Measurements from ENCODE around the gene UGT2A3.
"Not testable (repeated sequence)": the region's sequence is repeated elsewhere in the genome, so short reads cannot be mapped to it uniquely, and the experiment has no call there.

DNA sequence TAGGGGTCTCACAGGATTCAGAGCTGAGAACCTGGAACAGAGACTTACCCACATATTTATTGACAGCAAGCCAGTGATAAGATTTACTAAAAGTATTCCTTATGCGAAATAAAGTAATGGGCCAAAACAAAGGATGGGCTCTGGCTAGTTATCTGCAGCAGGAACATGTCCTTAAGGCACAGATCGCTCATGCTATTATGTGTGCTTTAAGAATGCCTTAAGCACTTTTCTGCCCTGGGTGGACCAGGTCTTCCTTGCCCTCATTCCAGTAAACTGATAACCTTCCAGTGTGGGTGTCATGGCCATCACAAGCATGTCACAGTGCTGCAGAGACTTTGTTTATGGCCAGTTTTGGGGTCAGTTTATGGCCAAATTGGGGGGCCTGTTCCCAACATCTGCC lies 7.5 kb upstream of the UGT2A3 start:
- TF ChIP-seq POLR2A, POLR2AphosphoS5 (IDR thresholded peaks at IDR 0.05; ENCODE audit: low read depth, low read length): not testable (repeated sequence)

All from GM12892 (cell line).